ENCODE results near the gene KRTAP2-1.
"Not testable (repeated sequence)": the region's sequence is repeated elsewhere in the genome, so short reads cannot be mapped to it uniquely, and the experiment has no call there.

The KRTAP2-1 gene

DNA sequence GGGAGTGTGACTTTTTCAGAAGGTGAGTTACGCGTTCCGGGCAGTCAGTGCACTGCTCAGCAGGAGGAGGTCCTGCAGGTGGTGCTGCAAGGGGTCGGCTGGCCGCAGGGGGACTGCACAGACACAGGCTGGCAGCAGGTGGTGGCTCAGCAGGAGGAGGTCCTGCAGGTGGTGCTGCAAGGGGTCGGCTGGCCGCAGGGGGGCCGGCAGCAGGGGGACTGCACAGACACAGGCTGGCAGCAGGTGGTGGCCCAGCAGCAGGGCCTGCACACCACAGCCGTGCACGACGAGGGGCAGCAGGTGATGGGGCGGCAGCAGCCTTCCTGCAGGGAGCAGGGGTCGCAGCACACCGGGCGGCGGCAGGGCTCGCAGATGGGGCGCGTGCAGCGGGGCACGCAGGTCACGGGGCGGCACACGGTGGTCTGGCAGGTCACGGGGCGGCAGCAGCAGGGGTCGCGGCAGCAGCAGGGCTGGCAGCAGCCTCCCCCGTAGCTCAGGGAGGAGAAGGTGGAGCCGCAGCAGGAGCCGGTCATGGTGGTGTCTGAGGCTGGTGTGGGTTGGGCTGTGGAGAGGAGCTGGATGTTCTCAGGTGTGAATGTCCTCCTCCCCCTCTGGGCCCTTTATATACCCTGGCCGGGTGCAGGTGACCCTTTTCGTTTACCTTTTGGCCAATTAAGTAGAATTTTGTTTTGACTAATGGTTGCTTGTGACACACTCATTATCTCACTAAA, at the start of gene KRTAP2-1:
Gene KRTAP2-1, minus strand, starts transcription at position 582 of the 731 bp plus-strand sequence. Its CDS starts 49 bp downstream, at position 533.
- DNase-seq = peak; percentile 28

- no peak for DNase-seq
These were observed 48.9 kb upstream of the KRTAP2-1 start for GRCh38 chr17:41096055-41096454.

GRCh38 chr17:41088760-41089352, 41.7 kb upstream of the KRTAP2-1 start:
- DNase-seq = not testable (repeated sequence)

DNA sequence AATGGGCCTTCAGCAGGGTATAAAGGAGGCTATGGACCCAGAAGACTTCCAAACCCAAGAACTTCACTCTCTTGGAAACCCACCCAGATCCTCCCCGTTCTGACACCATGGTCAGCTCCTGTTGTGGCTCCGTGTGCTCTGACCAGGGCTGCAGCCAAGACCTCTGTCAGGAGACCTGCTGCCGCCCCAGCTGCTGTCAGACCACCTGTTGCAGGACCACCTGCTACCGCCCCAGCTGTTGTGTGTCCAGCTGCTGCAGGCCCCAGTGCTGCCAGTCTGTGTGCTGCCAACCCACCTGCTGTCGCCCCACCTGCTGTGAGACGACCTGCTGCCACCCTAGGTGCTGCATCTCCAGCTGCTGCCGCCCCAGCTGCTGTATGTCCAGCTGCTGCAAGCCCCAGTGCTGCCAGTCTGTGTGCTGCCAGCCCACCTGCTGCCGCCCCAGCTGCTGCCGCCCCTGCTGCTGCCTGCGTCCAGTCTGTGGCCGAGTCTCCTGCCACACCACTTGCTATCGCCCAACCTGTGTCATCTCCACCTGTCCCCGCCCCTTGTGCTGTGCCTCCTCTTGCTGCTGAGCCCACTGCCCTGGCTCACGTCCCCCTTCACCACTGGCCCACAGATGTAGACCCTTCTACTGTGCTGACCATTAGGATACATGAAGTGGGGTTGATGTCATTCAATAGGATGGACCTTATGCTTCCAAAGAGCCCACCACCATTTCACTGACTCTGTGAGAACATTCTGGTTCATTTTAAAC, 37.2 kb upstream of the KRTAP2-1 start, which contains the start of gene KRTAP4-7:
Gene KRTAP4-7, plus strand, starts transcription at position 51 of the 757 bp plus-strand sequence. Its CDS starts 57 bp downstream, at position 108.
- DNase-seq = not testable (repeated sequence)

DNA sequence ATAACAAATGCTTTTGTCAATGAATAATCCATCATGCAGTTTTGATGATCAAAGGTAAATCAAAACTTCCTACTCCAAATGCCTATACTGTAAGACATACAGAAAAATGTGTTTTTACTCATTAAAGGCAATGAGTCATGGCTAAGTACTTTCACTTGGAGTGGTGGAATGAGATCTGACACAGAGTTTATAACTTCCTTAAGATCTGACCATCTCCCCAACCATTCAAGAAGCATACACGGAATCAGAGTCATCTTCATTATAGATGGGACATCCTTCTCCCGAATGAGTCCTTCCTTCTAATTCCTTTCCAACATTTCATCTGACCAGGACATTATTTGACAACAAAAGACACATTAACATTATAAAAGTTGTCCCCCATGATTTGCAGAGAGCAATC, 36.3 kb upstream of the KRTAP2-1 start:
- DNase-seq = not testable (repeated sequence)

DNA sequence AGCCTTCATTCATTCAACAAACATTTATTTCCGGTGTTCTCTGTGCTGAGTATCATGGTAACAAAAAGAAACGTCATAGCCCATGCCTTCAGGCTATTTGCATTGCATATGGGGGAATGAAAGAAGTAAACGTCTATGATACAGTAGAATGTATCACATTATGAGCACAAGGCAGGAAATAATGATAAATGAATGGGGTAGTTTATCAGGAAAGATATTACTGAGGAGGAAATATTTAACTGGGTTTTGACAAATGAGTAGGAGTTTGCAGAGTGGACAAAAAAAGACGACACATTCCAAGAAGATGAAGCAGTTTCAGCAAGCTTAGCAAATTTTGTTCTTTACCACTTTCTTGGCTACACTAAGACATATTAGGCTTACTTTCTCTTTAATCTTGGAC, 35.5 kb upstream of the KRTAP2-1 start:
- DNase-seq = no peak

DNA sequence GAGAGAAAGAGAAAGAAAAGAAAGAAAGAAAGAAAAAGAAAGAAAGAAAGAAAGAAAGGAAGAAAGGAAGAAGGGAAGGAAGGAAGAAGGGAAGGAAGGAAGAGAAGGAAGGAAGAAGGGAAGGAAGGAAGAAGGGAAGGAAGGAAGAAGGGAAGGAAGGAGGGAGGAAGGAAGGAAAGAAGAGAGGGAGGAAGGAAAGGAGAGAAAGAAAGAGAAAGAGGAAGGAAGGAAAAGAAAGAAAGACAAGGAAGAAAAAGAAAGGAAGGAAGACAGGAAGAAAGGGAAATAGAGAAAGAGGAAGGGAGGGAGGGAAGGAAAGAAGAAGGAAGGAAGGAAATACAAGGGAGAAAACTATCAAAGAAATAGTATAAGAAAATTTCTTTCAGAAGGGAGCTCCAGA, 29.7 kb upstream of the KRTAP2-1 start:
- DNase-seq = no peak

- no peak for DNase-seq
These were observed 26.6 kb upstream of the KRTAP2-1 start for GRCh38 chr17:41073676-41074075.

DNA sequence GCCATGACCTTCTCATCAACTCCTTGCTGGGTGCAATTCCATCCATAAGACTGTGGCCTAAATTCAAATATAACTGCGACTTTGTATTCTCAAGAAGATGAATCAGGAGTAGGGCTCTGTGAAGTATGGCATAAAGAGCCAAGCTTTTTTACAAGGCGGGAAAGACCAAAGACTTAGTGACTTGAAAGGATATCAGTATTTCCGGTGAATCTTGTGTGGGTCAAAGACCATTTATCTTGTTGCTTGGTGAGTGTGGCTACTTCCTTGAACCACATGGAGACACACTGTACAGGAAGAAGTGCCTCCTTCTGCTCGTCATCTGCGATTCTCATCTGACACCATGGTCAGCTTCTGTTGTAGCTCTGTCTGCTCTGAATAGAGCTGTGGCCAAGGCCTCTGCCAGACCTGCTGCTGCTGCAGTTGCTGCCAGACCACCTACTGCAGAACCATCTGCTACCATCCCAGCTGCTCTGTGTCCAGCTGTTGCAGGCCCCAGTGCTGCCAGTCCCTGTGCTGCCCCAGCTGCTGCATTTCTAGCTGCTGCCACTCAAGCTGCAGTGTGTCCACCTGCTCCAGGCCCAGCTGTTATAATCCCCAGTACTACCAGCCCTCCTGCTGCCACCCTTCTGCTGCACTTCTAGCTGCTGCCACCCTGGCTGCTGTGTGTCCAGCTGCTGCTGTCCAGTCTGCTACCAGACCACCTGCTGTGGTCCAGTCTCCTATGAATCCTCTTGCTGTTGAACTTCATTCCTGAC, 24.7 kb upstream of the KRTAP2-1 start:
- no peak for DNase-seq

- DNase-seq = no peak
These were observed 21.9 kb upstream of the KRTAP2-1 start for GRCh38 chr17:41069031-41069430.

DNA sequence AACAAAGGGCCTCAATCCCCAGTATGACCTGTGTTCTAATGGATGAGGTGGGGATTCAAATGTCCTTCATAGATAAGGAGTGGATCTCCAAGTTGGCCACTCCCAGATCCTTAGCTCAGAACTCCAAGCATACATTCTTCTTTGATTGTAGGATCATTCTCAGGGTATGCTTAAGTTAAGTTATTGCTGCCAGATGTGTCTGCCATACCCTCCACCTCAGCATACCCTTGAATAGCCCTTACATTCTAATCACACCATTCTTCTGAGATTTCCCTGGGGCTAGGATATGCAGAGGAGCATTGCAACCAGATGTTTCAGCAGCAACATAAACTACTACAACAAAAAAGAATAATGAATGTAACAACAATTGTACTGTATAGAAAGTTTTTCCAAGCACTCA, 20.2 kb upstream of the KRTAP2-1 start:
- no peak for DNase-seq

GRCh38 chr17:41065829-41066624, 18.9 kb upstream of the KRTAP2-1 start, which contains the start of gene KRTAP2-4:
KRTAP2-4 (minus strand) TSS chr17:41065879; CDS start chr17:41065845, 34 bp downstream.
- DNase-seq = no peak

- not testable (repeated sequence) for DNase-seq
These were observed 18.0 kb upstream of the KRTAP2-1 start for GRCh38 chr17:41065016-41065689.

DNA sequence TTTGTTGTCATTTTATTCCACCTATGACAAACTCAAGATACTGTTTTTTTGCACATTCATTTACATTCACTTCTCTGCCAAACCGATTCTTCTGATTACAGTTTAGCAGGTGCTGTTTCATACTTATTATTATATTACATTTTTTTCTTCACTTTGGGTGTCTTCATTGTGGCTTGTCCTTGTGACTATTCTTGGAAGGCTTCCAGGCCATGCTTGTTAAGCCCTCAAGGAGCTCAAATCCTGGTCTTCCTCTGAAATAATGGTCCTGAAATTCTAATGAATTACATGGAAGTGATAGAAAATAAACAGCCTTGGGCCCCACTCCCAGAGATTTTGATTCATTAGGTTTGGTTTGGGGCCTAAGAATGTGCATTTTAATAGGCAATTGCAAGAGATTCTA, 17.2 kb upstream of the KRTAP2-1 start:
- no peak for DNase-seq

DNA sequence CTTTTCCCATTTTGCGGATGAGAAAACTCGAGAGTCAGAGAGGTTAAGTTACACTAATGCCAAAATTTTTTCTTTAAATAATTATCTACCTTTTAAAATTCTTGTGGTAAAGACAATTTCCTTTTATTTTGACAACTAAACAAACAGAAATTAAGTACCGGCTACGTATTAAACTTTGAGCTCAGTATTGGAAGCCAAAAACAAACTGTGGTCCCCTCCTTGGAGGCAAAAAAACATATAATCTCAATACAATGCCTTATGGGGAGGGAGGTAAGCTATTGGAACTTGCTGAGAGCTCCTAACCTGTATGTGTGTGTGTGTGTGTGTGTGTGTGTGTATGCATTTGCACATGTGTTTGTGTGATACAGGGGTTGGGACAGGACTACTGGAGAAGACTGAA, 16.3 kb upstream of the KRTAP2-1 start:
- no peak for DNase-seq

DNA sequence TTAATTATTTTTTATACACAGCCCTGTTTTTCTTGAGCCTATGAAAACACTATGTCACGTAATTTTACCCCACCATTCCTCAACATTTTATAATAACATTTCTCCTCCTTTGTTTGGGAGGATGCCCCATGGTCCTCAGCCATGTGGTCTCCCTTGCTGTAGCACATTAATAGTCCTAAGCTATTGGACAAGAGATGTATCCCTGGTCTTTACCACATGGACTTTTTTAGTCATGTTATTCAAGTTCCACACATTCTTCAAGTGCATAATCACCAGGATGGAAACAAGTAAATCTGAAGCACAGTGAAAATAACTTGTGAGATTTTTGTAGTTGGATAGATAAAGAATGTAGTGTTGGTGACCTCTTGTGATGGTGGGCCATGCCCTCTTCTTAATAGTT, 14.8 kb upstream of the KRTAP2-1 start:
- DNase-seq = no peak

DNA sequence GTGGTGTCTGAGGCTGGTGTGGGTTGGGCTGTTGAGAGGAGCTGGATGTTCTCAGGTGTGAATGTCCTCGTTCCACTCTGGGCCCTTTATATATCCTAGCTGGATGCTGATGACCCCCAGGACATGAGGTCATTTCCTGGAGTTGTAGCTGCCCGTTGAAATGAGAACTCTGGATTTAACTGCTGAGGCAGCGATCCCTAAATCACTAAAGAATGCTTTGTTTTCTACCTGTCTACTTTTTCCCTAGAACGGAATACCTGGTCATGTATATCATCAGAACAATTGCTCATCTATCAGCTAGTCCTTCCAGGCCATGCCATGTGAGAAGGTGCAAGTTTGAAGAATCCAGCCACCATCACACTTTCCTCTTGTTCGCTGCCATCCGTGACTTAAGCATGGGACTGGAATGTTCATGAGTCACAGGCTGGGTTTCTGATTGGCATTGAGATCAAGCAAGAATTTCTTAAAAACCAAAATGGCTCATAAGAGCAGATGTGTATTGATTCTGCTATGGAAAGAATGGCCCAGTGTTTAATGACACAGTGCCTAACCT, 13.0 kb upstream of the KRTAP2-1 start, which contains the start of gene KRTAP2-3:
Gene KRTAP2-3, minus strand, starts transcription at position 63 of the 553 bp plus-strand sequence. CDS start 64 bp downstream, outside the sequence.
- peak; percentile 35 for DNase-seq

DNA sequence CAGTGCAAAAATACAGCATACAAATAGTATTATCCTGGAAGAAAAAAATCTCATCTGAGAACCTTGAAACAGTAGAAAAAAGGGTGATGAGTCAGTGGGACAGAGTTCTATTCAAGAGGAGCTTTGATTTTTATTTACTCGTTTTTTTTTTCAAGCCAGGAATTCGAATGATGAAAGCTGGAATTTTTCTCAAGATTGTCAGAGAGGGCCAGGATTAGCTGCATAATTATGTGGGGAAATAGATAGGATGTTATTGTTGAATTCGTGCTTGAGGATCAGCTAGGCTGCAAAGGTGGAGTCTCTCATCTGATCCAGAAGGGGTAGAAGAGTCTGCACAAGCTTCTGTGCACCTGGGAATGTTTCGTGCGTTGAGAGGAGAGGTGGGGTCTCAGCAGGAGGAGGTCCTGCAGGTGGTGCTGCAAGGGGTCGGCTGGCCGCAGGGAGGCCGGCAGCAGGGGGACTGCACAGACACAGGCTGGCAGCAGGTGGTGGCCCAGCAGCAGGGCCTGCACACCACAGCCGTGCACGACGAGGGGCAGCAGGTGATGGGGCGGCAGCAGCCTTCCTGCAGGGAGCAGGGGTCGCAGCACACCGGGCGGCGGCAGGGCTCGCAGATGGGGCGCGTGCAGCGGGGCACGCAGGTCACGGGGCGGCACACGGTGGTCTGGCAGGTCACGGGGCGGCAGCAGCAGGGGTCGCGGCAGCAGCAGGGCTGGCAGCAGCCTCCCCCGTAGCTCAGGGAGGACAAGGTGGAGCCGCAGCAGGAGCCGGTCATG, 12.3 kb upstream of the KRTAP2-1 start:
- not testable (repeated sequence) for DNase-seq

GRCh38 chr17:41058741-41059140, 11.6 kb upstream of the KRTAP2-1 start:
- no peak for DNase-seq

GRCh38 chr17:41057547-41057946, 10.4 kb upstream of the KRTAP2-1 start:
- DNase-seq = no peak

All from RPMI8226 (cell line).